Measurements from ENCODE around the gene ASPRV1. TPM values are rescaled to one million over a fixed set of nuclear protein-coding genes. Genes with fewer than 3 reads are reported as not detected.

The ASPRV1 gene
- total RNA-seq, 1 donor from 2014 or later = 0.75 TPM

GRCh38 chr2:69993048-69993565 lies 31.7 kb upstream of the ASPRV1 start:
- no peaks in the 10 kb centered on the region for H3K9me3 Mint-ChIP-seq (ENCODE audit: unreplicated experiment)
- no peak for DNase-seq (ENCODE audit: extremely low spot score, unreplicated experiment)
- H3K36me3 Mint-ChIP-seq (ENCODE audit: unreplicated experiment) = peaks cover 11% of the 10 kb centered on the region
- H3K27ac Mint-ChIP-seq (ENCODE audit: unreplicated experiment) = no peak overlapping the region
- no peak overlapping the region for H3K4me3 Mint-ChIP-seq (ENCODE audit: unreplicated experiment)
- TF ChIP-seq, protein P1, sequence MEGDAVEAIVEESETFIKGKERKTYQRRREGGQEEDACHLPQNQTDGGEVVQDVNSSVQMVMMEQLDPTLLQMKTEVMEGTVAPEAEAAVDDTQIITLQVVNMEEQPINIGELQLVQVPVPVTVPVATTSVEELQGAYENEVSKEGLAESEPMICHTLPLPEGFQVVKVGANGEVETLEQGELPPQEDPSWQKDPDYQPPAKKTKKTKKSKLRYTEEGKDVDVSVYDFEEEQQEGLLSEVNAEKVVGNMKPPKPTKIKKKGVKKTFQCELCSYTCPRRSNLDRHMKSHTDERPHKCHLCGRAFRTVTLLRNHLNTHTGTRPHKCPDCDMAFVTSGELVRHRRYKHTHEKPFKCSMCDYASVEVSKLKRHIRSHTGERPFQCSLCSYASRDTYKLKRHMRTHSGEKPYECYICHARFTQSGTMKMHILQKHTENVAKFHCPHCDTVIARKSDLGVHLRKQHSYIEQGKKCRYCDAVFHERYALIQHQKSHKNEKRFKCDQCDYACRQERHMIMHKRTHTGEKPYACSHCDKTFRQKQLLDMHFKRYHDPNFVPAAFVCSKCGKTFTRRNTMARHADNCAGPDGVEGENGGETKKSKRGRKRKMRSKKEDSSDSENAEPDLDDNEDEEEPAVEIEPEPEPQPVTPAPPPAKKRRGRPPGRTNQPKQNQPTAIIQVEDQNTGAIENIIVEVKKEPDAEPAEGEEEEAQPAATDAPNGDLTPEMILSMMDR (IDR thresholded peaks at IDR 0.05) = no peak
- H3K27me3 Mint-ChIP-seq (ENCODE audit: unreplicated experiment) = no peaks in the 10 kb centered on the region
- no peaks in the 10 kb centered on the region for H3K4me1 Mint-ChIP-seq (ENCODE audit: unreplicated experiment)

DNA sequence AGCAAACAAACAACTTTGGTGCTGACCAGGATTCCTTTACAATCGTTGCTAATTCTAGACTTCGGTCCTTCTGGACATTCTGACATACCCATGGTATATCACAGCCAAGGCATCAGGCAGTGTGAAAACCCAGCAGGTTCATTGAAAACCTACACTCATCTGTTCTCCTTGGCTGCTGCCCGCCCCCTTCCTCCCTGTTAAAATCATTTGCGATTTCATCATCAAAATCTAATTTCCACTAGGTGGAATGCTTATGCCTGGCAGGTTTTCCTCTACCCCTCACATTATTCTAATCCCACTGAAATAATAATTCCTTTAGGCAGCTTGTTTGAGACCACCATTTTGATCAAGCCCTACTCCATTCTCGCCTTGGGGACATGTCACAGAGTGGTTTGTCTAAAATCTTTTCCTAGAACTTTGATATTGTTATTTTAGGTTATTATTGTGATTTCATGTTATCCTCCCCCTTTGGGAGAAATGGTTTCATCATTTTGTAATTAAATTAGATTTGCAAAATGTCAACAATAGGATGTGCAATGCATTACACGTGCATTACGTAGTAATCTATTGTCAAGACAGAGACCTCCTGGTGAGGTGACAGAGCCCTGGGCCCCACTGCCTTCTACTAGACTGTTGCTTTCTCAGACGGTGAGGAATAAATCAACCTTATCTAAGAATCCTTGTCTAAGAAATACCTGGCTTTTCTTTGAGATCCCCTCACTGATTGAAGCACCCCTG lies 31.0 kb upstream of the ASPRV1 start:
- Mint-ChIP-seq H3K27ac (ENCODE audit: unreplicated experiment) (no peak overlapping the region), H3K9me3 (ENCODE audit: unreplicated experiment) (no peaks in the 10 kb centered on the region), H3K27me3 (ENCODE audit: unreplicated experiment) (no peaks in the 10 kb centered on the region), H3K4me3 (ENCODE audit: unreplicated experiment) (no peak overlapping the region), H3K36me3 (ENCODE audit: unreplicated experiment) (peaks cover 11% of the 10 kb centered on the region), H3K4me1 (ENCODE audit: unreplicated experiment) (no peaks in the 10 kb centered on the region)
- no peak for DNase-seq (ENCODE audit: extremely low spot score, unreplicated experiment)
- TF ChIP-seq, protein P1 (IDR thresholded peaks at IDR 0.05) = no peak

DNA sequence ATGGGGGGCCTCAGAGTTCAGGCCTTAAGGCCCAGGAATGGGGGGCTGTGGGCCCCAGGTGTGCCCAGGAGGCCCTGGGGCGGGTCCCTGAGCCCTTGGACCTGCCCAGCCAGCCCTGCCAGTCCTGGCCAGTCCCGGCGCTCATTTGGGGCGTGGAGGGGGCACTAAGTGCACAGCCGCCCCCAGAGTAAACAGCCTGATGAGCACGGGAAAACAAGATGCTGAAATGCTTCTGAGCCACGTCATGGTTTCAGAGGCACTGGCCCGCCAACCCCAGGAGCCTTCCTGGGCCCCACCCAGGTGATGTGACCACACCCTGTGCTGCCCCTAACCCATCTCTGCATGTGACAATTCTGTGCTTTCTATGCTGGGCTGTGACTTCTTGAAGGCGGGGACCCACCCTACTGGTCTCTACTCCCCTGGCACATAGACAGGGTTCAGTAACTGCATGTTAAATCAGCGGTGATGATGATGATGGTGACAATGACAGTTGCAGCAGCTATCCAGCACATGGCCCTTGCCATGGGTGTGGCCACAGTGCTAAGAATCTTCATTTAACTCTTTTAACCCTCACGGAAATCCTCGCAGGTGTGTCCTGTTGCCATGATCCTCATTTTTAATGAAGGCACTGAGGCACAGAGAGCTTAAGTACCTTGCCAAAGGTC lies 28.1 kb upstream of the ASPRV1 start:
- Mint-ChIP-seq H3K36me3 (ENCODE audit: unreplicated experiment) (peaks cover 5% of the 10 kb centered on the region), H3K27ac (ENCODE audit: unreplicated experiment) (no peak overlapping the region), H3K4me3 (ENCODE audit: unreplicated experiment) (no peak overlapping the region), H3K27me3 (ENCODE audit: unreplicated experiment) (no peaks in the 10 kb centered on the region), H3K4me1 (ENCODE audit: unreplicated experiment) (no peaks in the 10 kb centered on the region), H3K9me3 (ENCODE audit: unreplicated experiment) (no peaks in the 10 kb centered on the region)
- TF ChIP-seq, protein P1 (IDR thresholded peaks at IDR 0.05) = no peak
- DNase-seq (ENCODE audit: extremely low spot score, unreplicated experiment) = no peak

DNA sequence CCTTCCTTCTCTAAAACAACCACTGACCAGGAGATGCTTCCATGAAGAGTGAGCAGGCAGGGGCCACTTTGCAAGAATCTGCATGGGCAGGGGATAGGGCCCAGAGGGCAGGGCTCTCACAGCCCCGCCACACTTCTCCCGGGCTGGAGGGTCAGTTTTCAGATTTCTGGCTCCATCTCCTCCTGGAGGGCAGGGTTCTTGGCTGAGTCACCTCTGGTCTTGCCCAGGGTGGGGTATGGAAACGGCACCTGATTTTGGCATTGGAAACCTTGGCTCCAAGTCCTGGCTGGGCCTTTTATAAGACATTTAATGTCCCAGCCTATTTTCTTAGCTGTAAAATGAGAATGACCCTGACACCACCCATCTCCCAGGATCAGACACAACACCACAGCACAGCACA lies 27.6 kb upstream of the ASPRV1 start:
- peaks cover 4% of the 10 kb centered on the region for H3K36me3 Mint-ChIP-seq (ENCODE audit: unreplicated experiment)
- H3K9me3 Mint-ChIP-seq (ENCODE audit: unreplicated experiment) = no peaks in the 10 kb centered on the region
- H3K4me1 Mint-ChIP-seq (ENCODE audit: unreplicated experiment) = no peaks in the 10 kb centered on the region
- TF ChIP-seq, protein P1 (IDR thresholded peaks at IDR 0.05) = no peak
- no peaks in the 10 kb centered on the region for H3K27me3 Mint-ChIP-seq (ENCODE audit: unreplicated experiment)
- H3K27ac Mint-ChIP-seq (ENCODE audit: unreplicated experiment) = no peak overlapping the region
- DNase-seq (ENCODE audit: extremely low spot score, unreplicated experiment) = no peak
- H3K4me3 Mint-ChIP-seq (ENCODE audit: unreplicated experiment) = no peak overlapping the region

DNA sequence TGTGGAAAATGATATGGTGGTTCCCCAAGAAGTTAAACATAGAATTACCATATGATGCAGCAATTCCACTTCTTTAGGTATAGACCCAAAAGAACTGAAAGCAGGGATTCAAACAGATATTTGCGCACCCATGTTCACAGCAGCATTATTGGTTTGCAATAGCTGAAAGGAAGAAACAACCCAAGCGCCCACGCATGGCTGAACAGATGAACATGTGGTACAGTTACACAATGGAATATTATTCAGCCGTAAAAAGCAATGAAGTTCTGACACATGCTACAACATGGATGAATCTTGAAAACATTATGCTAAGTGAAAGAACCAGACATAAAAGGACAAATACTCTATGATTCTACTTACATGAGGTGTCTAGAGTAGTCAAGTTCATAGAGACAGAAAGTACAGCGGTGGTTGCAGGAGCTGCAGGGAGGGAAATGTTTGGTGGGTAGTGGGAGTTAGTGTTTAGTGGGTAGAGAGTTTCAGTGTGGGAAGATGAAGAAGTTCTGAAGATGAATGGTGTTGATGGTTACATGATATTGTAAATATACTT lies 26.7 kb upstream of the ASPRV1 start:
- Mint-ChIP-seq H3K4me1 (ENCODE audit: unreplicated experiment) (no peaks in the 10 kb centered on the region), H3K27ac (ENCODE audit: unreplicated experiment) (no peak overlapping the region), H3K4me3 (ENCODE audit: unreplicated experiment) (no peak overlapping the region), H3K36me3 (ENCODE audit: unreplicated experiment) (no peaks in the 10 kb centered on the region), H3K9me3 (ENCODE audit: unreplicated experiment) (no peaks in the 10 kb centered on the region), H3K27me3 (ENCODE audit: unreplicated experiment) (no peaks in the 10 kb centered on the region)
- DNase-seq (ENCODE audit: extremely low spot score, unreplicated experiment) = no peak
- TF ChIP-seq, protein P1 (IDR thresholded peaks at IDR 0.05) = no peak

Measured in osteocyte (in vitro differentiated cells).